Smooth muscle cell (in vitro differentiated cells): ENCODE data around the gene MUC5AC. TPM values are rescaled to one million over a fixed set of nuclear protein-coding genes. Genes with fewer than 3 reads are reported as not detected.

Experiments
- DNase-seq: peaks from one replicate; lab custom pipeline; 2025; ENCODE audit not compliant: unreplicated experiment; lab: John Stamatoyannopoulos, UW
- H2AFZ ChIP-seq: fragments of 200-600 bp; sonication (generic); 2 replicates; pipeline ENCODE4 v1.6.0; 2016; ENCODE audit warnings: antibody characterized with exemption, low read depth, mild to moderate bottlenecking
- H3F3A ChIP-seq: fragments of 200-600 bp; sonication (generic); 2 replicates; pipeline ENCODE4 v1.6.0; 2017; ENCODE audit warnings: antibody characterized with exemption, low read depth
- H3K27ac ChIP-seq: fragments of 200-600 bp; sonication (generic); 2 replicates; pipeline ENCODE4 v1.5.1; 2016; ENCODE audit warnings: low read depth, mild to moderate bottlenecking
- H3K27me3 ChIP-seq: fragments of 200-600 bp; sonication (generic); 2 replicates; pipeline ENCODE4 v1.6.1; 2016; ENCODE audit warnings: low read depth, mild to moderate bottlenecking
- H3K36me3 ChIP-seq: fragments of 200-600 bp; sonication (generic); 2 replicates; pipeline ENCODE4 v1.5.1; 2016; ENCODE audit warnings: low read depth
- H3K4me1 ChIP-seq: fragments of 200-600 bp; sonication (generic); 2 replicates; pipeline ENCODE4 v1.5.1; 2016; ENCODE audit warnings: low read depth
- H3K4me2 ChIP-seq: fragments of 200-600 bp; sonication (generic); 2 replicates; pipeline ENCODE4 v1.6.0; 2016; ENCODE audit warnings: mild to moderate bottlenecking
- H3K4me3 ChIP-seq: fragments of 200-600 bp; sonication (generic); 2 replicates; pipeline ENCODE4 v1.5.1; 2016; ENCODE audit warnings: mild to moderate bottlenecking
- H3K79me2 ChIP-seq: fragments of 200-600 bp; sonication (generic); 2 replicates; pipeline ENCODE4 v1.6.0; 2016; ENCODE audit warnings: low read depth, mild to moderate bottlenecking
- H3K9ac ChIP-seq: fragments of 200-600 bp; sonication (generic); 2 replicates; pipeline ENCODE4 v1.6.0; 2016; ENCODE audit warnings: low read depth
- H3K9me3 ChIP-seq: fragments of 200-600 bp; sonication (generic); replicated peaks from 2 replicates; pipeline ENCODE4 v1.5.1; 2016; ENCODE audit warnings: low read depth
- H4K20me1 ChIP-seq: fragments of 200-600 bp; sonication (generic); 2 replicates; pipeline ENCODE4 v1.6.0; 2016; ENCODE audit warnings: low read depth
- WGBS: methylation state at CpG from one replicate; pipeline ENCODE4 v1.1.7; 2016; ENCODE audit warnings: low lambda C conversion rate; 5-methylcytosine and 5-hydroxymethylcytosine counted together
- polyA plus RNA-seq: library from polyadenylated mRNA; unstranded; fragments of >200 nt; fragmentation: Nextera tagmentation; extraction: Ambion mirVana; gene quantifications from 2 replicates; pipeline ENCODE4 v1.2.1, GENCODE V29; 2016
- total RNA-seq: library from RNA; depleted of rRNA; stranded (reverse); fragments of >200 nt; gene quantifications from 2 replicates; pipeline ENCODE4 v1.2.3, GENCODE V29; 2014
- TF ChIP-seq, protein P1 (sequence below): fragments of 200-600 bp; sonication (generic); IDR thresholded peaks from 2 replicates; pipeline ENCODE4 v1.5.1; 2017; ENCODE audit warnings: borderline replicate concordance, mild to moderate bottlenecking, antibody characterized with exemption; ENCODE audit not compliant: insufficient read depth, poor library complexity, severe bottlenecking

Gene MUC5AC
- total and polyA plus RNA-seq, 2 experiments from 2014 or later: not detected

GRCh38 chr11:1121813-1122663 is 35.7 kb upstream of the MUC5AC start:
- WGBS: 84% methylated on average over 28 of the region's 28 CpGs
- DNase-seq: no peak
- no peak overlapping the region for H3K9ac ChIP-seq

DNA sequence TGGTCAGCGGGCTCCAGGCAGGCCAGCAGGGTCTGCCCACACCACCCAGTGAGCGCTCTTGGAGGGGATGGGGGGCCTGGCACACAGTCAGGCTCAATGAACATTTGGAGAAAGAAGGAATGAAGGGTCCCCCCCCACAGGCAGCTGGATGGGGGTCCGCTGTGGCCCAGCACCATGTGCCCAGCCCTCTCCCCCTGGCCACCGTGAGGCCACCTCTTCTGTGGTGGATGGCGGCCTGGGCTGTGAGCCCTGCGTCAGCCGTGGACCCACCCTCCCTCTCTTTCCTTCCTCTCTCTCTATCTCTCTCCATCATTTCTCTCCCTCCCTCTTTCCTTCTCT is 35.1 kb upstream of the MUC5AC start:
- no peak overlapping the region for H3K4me3 ChIP-seq
- TF ChIP-seq, protein P1, sequence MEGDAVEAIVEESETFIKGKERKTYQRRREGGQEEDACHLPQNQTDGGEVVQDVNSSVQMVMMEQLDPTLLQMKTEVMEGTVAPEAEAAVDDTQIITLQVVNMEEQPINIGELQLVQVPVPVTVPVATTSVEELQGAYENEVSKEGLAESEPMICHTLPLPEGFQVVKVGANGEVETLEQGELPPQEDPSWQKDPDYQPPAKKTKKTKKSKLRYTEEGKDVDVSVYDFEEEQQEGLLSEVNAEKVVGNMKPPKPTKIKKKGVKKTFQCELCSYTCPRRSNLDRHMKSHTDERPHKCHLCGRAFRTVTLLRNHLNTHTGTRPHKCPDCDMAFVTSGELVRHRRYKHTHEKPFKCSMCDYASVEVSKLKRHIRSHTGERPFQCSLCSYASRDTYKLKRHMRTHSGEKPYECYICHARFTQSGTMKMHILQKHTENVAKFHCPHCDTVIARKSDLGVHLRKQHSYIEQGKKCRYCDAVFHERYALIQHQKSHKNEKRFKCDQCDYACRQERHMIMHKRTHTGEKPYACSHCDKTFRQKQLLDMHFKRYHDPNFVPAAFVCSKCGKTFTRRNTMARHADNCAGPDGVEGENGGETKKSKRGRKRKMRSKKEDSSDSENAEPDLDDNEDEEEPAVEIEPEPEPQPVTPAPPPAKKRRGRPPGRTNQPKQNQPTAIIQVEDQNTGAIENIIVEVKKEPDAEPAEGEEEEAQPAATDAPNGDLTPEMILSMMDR: no peak
- no peaks in the 10 kb centered on the region for H3K27me3 ChIP-seq
- no peak overlapping the region for H3K27ac ChIP-seq
- no peak overlapping the region for H3K4me2 ChIP-seq
- H3K4me1 ChIP-seq: no peaks in the 10 kb centered on the region
- no peak overlapping the region for H3K9ac ChIP-seq
- H3K9me3 ChIP-seq: no peaks in the 10 kb centered on the region
- H4K20me1 ChIP-seq: no peaks in the 10 kb centered on the region
- H3K36me3 ChIP-seq: no peaks in the 10 kb centered on the region
- no peaks in the 10 kb centered on the region for H3F3A ChIP-seq
- no peak for DNase-seq
- 91% methylated on average over 7 of the region's 7 CpGs for WGBS
- no peaks in the 10 kb centered on the region for H3K79me2 ChIP-seq
- H2AFZ ChIP-seq: no peak overlapping the region

More at GRCh38 chr11:1121813-1122663, 35.7 kb upstream of the MUC5AC start:
- no peak overlapping the region for H2AFZ ChIP-seq
- no peaks in the 10 kb centered on the region for H3K4me1 ChIP-seq
- H3K27me3 ChIP-seq: no peaks in the 10 kb centered on the region
- no peak overlapping the region for H3K27ac ChIP-seq
- no peaks in the 10 kb centered on the region for H3F3A ChIP-seq
- no peaks in the 10 kb centered on the region for H3K79me2 ChIP-seq
- no peaks in the 10 kb centered on the region for H3K36me3 ChIP-seq
- no peaks in the 10 kb centered on the region for H3K9me3 ChIP-seq
- H3K4me2 ChIP-seq: no peak overlapping the region
- TF ChIP-seq, protein P1: no peak
- H3K4me3 ChIP-seq: no peak overlapping the region
- H4K20me1 ChIP-seq: no peaks in the 10 kb centered on the region

- TF ChIP-seq, protein P1: no peak
- no peaks in the 10 kb centered on the region for H3K27me3 ChIP-seq
- no peaks in the 10 kb centered on the region for H3K9me3 ChIP-seq
- no peaks in the 10 kb centered on the region for H3K79me2 ChIP-seq
- H3K4me2 ChIP-seq: no peak overlapping the region
- H3F3A ChIP-seq: no peaks in the 10 kb centered on the region
- no peak for DNase-seq
- no peaks in the 10 kb centered on the region for H3K4me1 ChIP-seq
- H3K4me3 ChIP-seq: no peak overlapping the region
- no peaks in the 10 kb centered on the region for H3K36me3 ChIP-seq
- H3K9ac ChIP-seq: no peak overlapping the region
- no peak overlapping the region for H2AFZ ChIP-seq
- WGBS: 100% methylated on average over 1 of the region's 1 CpG
- no peak overlapping the region for H3K27ac ChIP-seq
- H4K20me1 ChIP-seq: no peaks in the 10 kb centered on the region
These were observed 33.8 kb upstream of the MUC5AC start for GRCh38 chr11:1123970-1124369.

- H3K36me3 ChIP-seq: no peaks in the 10 kb centered on the region
- no peak overlapping the region for H3K4me3 ChIP-seq
- H3K4me2 ChIP-seq: no peak overlapping the region
- H3K9me3 ChIP-seq: no peaks in the 10 kb centered on the region
- no peaks in the 10 kb centered on the region for H4K20me1 ChIP-seq
- no peak overlapping the region for H3K27ac ChIP-seq
- TF ChIP-seq, protein P1: no peak
- no peaks in the 10 kb centered on the region for H3K4me1 ChIP-seq
- no peak overlapping the region for H3K9ac ChIP-seq
- 88% methylated on average over 5 of the region's 9 CpGs for WGBS
- no peaks in the 10 kb centered on the region for H3F3A ChIP-seq
- no peak for DNase-seq
- no peak overlapping the region for H2AFZ ChIP-seq
- no peaks in the 10 kb centered on the region for H3K79me2 ChIP-seq
- no peaks in the 10 kb centered on the region for H3K27me3 ChIP-seq
These were observed 31.9 kb upstream of the MUC5AC start for GRCh38 chr11:1125803-1126202.
